Activated T-cell treated with anti-CD3 and anti-CD28 coated beads, Interleukin-2, amount 50 U/mL, for 4 hours (primary cell): ENCODE data around the gene ETS2. TPM values are rescaled to one million over a fixed set of nuclear protein-coding genes. Genes with fewer than 3 reads are reported as not detected.

Experiments used
- ATAC-seq, 2 donors: fragments of 200-7000 bp; cut with Tn5 transposase; one replicate each; pipeline ENCODE4 v1.10.0; 2021
- DNase-seq: peaks from one replicate; pipeline ENCODE4 v3.0.0-alpha.2; 2020
- H3K27me3 Mint-ChIP-seq: one replicate; pipeline ENCODE4 v1.8.0; 2021; ENCODE audit warnings: low read depth, mixed read lengths
- H3K36me3 Mint-ChIP-seq: one replicate; pipeline ENCODE4 v1.8.0; 2022; ENCODE audit warnings: mixed read lengths; ENCODE audit not compliant: insufficient read depth
- H3K4me1 Mint-ChIP-seq: one replicate; pipeline ENCODE4 v1.8.0; 2021; ENCODE audit warnings: low read depth, mixed read lengths
- H3K4me3 Mint-ChIP-seq: one replicate; pipeline ENCODE4 v1.8.0; 2021; ENCODE audit warnings: mild to moderate bottlenecking, moderate library complexity, mixed read lengths
- H3K9me3 Mint-ChIP-seq: one replicate; pipeline ENCODE4 v1.8.0; 2021; ENCODE audit warnings: mixed read lengths
- total RNA-seq, 3 donors: library from RNA; stranded (reverse); gene quantifications; one replicate each; pipeline ENCODE4 v1.2.1, GENCODE V29; 2021

The ETS2 gene
- total RNA-seq, 3 donors from 2014 or later = 44.2 to 50.4 (median 48.3) TPM

DNA sequence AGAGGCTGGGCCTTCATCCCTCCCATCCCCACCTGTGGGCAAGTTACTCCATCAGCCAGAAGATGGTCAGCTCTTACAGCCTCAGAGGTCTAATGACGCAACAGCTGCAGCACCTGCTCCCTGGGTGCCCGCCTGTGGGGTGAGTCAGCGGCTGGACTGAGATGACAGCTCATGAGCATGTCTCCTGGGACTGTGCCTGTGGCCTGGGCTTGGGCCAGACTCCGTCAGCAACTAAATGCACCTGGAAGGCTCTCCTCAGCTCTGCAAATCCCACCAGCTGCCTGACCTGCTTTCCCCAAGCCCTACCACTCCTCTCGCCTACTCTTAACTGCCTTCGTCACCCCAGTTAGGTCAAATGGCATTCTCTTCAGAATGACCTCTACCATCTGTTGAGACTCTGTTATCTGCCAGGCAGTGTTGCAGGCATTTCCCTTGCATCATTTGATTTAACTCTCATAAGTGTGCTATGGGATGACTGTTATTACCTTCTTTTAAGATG, 47.7 kb downstream of the ETS2 start:
- peaks cover 10% of the 10 kb centered on the region for H3K27me3 Mint-ChIP-seq
- H3K4me1 Mint-ChIP-seq = no peaks in the 10 kb centered on the region
- no peaks in the 10 kb centered on the region for H3K9me3 Mint-ChIP-seq
- DNase-seq (no peak), ATAC-seq (no peak)
- no peak overlapping the region for H3K4me3 Mint-ChIP-seq
- H3K36me3 Mint-ChIP-seq = no peaks in the 10 kb centered on the region

DNA sequence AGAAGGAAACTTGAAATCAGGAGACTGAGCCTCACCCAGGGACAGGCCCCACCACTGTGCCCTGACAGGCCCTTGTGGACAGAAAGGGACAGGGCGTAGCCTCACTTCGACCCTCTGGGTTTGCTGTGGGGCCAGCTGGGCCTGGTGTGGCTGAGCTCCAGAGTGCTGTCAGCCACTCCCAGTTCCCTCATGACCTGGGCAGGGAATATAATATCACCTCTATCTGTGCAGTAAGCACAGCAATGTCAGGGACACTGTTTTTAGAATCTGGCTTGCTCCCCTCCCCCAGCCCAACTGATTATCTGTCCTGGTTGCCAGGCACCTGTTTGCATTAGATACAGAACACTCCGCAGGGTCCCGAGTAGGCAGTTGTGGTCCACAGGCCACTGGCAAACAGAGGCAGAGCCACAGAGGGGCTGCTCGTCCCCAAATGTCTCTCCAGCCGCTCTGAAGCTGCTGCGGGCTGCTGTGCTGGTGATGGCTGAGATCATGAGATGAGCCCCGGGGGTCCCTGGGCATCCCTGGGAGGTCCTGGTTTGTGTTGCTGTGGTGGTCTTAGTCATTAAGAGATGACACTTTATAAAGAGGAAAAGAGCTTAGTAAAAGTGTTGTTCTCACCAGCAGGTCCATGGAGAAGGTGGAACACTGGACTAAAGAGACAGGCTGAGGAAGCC, 51.6 kb downstream of the ETS2 start:
- ATAC-seq = no peak
- Mint-ChIP-seq H3K36me3 (no peaks in the 10 kb centered on the region), H3K27me3 (peaks cover 20% of the 10 kb centered on the region), H3K4me1 (peaks cover 1% of the 10 kb centered on the region), H3K9me3 (no peaks in the 10 kb centered on the region), H3K4me3 (no peak overlapping the region)
- no peak for DNase-seq

DNA sequence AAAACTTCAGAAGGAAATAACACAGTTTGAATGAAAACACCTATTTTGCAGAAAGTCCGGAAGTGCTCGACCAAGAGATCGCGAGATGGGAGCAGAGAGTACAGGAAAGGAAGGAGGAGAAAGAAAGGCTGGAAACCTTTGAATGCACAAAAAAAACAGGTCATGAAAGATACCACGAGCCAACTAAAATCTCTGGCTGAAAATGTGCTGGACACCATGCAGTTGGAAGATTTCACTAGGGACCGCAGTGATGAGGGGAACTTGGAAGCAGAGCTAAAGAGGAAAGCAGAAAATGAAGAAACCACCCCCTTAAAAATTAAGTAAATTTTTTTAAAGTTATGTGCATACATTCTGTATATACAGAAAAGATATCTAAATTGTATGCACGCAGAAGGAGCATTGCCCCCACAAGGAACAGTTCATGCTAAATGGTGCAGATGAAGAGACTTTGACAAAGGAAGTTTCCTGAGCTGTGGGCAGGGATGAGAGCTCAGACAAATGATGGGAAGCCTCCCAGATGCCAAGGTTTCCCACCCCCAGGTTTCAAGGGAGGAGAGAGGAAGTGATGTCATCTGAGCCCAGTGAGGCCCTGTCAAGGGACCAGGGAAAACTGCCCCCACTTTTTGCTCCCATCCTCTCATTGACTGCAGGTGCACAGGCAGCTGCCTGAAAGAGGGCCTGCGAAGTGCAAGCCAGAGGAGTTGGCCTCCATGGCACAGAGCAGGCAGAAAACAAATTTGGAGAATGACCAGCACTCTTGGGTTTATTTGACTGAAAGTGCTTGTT, 52.5 kb downstream of the ETS2 start:
- Mint-ChIP-seq H3K27me3 (peaks cover 17% of the 10 kb centered on the region), H3K4me3 (no peak overlapping the region), H3K4me1 (peaks cover 4% of the 10 kb centered on the region), H3K9me3 (no peaks in the 10 kb centered on the region), H3K36me3 (no peaks in the 10 kb centered on the region)
- ATAC-seq = no peak
- DNase-seq = no peak

DNA sequence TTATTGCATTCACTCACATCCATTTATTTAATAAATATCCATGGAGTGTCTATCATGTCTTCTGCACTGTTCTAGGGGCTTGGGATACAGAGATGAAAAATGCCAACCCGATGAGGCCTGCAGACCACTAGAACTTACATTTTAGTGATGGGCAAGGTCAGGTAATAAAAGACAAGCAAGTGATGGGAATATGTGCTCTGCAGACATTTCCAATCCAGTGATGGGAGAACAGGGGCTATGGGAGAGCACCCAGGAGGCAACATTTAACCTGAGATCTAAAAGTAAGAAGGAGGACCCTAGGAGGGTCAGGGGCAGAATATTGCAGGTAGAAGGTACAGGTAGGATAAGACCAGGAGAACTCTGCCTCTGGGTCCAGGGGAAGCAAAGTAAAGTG, 53.1 kb downstream of the ETS2 start:
- Mint-ChIP-seq H3K4me1 (peaks cover 4% of the 10 kb centered on the region), H3K27me3 (peaks cover 17% of the 10 kb centered on the region), H3K9me3 (no peaks in the 10 kb centered on the region), H3K36me3 (no peaks in the 10 kb centered on the region), H3K4me3 (no peak overlapping the region)
- ATAC-seq = no peak
- DNase-seq = no peak

DNA sequence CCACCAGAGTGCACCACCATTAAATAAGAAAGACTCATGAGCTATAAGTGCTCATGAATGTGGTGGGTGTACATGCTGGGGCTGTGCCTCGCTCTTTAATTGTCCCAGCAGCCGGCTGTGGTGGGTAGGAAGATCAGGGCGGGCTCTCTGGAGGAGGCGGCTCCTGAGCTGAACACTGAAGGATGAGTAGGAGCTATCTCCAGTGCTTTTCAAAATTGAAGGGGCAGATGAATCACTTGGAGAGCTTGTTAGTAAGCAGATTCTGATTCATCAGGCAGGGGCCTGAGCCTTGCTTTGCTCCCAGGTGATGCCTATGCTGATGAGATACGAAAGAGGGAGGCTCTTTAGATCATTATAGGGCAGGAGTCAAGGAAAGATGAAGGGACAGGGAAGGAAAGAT, 54.1 kb downstream of the ETS2 start:
- ATAC-seq (peak in 1 of 2 donors; percentile 27), DNase-seq (no peak)
- peaks cover 4% of the 10 kb centered on the region for H3K4me1 Mint-ChIP-seq
- peaks cover 24% of the 10 kb centered on the region for H3K27me3 Mint-ChIP-seq
- H3K4me3 Mint-ChIP-seq = no peak overlapping the region
- H3K36me3 Mint-ChIP-seq = no peaks in the 10 kb centered on the region
- H3K9me3 Mint-ChIP-seq = no peaks in the 10 kb centered on the region

DNA sequence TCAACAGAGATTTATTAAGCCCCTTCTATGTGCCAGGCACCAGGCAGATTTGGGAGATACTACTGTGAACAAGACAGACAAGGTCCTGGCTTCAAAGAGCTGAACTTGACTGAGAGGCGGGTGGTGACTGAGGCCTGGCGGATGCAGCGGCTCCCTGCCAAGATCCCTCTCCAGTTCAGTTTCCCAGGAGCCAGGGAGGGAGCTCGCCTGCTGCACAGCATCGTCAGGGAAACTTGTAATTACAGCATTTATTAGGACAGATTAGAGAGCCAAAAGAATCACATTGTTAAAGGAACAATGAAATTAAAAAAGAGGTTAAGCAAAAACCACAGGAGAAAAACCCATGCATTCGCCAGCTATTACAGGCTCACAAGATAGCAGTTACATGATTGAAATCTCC, 55.3 kb downstream of the ETS2 start:
- DNase-seq (no peak), ATAC-seq (no peak)
- Mint-ChIP-seq H3K4me1 (peaks cover 4% of the 10 kb centered on the region), H3K36me3 (no peaks in the 10 kb centered on the region), H3K9me3 (no peaks in the 10 kb centered on the region), H3K4me3 (no peak overlapping the region), H3K27me3 (peaks cover 27% of the 10 kb centered on the region)

DNA sequence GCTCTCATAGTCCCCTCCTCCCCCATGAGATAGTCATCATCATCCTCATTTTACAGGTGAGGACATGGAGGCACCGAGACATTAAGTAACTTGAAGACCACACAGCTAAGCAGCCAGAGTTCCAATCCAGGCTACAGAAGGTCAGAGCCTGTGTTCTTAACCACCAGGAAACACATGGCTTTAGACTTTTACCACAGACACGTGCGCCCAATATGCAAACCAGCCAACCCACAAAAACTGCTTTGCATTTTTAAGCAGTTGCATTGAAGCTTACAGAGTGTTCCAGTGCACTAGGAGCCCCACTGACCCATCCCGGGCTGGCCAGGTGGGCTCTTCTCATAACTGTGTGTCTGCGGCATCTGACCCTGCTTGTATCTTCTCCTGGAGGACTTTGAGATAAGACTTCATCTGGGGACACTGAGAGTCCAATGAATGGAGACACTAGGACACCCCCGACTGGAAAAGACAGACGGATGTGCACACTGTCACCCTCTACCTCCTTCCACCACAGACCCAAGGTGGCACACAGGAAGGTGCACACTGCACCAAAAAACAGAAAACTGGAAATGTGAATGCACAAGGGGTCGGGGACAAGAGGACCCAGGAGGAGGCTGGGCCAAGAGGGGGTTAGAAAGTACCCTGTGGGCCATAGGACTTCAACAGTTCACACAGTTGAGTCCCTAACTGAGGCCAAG, 56.4 kb downstream of the ETS2 start:
- DNase-seq = no peak
- Mint-ChIP-seq H3K4me3 (no peak overlapping the region), H3K4me1 (peaks cover 4% of the 10 kb centered on the region), H3K9me3 (no peaks in the 10 kb centered on the region), H3K36me3 (no peaks in the 10 kb centered on the region), H3K27me3 (peaks cover 30% of the 10 kb centered on the region)
- ATAC-seq = no peak

DNA sequence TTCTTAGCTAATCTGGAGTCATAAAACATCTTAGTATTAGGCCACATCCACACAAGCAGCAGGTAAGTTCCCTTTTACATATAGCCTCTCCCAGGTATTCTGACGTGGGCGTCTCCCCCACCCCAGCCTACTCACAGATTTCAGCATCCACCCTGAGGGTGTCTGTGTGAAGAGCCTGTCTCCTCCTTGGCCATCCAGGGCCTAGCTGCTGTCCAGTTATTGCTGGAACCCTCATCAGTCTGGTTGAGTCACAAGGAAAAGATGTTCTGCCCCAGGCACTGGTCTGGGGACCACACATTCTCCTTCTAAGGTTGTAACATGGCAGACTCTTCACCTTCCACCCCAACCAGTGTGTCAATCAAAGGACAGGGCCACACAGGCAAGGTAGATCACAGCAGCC, 57.6 kb downstream of the ETS2 start:
- Mint-ChIP-seq H3K4me3 (no peak overlapping the region), H3K36me3 (no peaks in the 10 kb centered on the region), H3K27me3 (peaks cover 30% of the 10 kb centered on the region), H3K4me1 (peaks cover 4% of the 10 kb centered on the region), H3K9me3 (no peaks in the 10 kb centered on the region)
- DNase-seq (no peak), ATAC-seq (no peak)

DNA sequence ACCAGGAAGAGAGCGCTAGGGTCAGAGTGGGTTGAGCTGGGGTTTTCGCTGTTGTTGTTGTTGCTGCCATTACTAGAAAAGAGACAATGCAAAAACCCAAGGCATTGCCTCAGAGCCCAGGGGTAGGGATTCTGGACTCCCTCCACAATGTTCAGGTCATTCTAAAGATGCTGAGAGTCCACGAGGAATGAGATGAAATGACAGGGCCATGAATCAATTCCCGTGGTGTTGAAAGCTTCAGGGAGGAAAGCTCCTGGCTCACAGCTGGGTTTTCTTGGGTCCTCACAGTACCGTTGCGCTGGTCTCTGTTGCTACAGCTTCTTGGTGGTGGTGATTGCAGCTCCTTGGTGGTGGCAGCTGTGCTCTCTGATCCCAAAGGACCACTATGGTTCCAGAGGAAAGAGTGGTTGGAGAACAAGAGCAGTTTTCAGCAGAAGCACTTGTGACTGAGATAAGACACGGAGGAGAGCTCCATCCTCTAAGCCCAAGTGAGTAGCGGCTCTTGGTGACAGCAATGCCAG, 58.2 kb downstream of the ETS2 start:
- no peak for ATAC-seq
- DNase-seq = no peak
- Mint-ChIP-seq H3K4me1 (peaks cover 4% of the 10 kb centered on the region), H3K36me3 (no peaks in the 10 kb centered on the region), H3K27me3 (peaks cover 28% of the 10 kb centered on the region), H3K4me3 (no peak overlapping the region), H3K9me3 (no peaks in the 10 kb centered on the region)

DNA sequence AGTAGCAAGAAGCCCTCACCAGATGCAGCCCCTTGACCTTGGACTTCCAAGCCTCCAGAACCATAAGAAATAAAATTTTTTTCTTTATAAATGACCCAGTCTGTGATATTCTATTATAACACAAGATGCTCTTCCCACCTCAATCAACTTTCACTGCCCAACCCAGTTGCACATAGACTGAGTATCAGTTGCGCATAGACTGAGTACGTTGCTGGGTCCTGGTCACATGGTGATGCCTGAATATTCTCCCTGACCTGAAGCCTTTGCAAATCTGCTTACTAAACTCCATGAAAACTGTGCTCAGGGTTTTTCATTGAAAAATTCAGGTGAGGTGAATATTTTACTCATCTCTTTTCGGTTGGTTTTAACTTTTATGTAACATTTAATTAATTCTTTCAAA, 59.2 kb downstream of the ETS2 start:
- ATAC-seq (no peak), DNase-seq (no peak)
- Mint-ChIP-seq H3K27me3 (peaks cover 26% of the 10 kb centered on the region), H3K9me3 (no peaks in the 10 kb centered on the region), H3K4me3 (no peak overlapping the region), H3K36me3 (no peaks in the 10 kb centered on the region), H3K4me1 (peaks cover 4% of the 10 kb centered on the region)

DNA sequence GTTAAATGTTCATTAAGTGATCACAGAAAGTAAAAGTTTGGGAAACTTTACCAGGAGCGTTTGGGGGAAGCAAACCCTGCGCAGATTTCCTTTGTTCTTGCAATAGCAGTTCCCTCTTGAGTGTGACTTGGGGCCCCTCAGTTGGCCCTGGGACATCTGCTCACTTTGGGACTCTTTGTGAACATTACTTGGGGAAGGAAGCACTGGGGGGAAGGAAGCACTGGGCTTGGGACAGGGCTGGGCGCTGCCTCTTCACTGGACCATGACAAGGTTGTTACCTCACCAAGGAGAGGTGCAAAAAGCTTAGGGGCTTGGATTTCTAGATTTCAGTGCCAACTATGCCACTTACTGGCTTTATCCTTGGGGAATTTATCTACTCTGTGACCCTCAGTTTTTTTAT, 63.5 kb downstream of the ETS2 start:
- no peak for ATAC-seq

DNA sequence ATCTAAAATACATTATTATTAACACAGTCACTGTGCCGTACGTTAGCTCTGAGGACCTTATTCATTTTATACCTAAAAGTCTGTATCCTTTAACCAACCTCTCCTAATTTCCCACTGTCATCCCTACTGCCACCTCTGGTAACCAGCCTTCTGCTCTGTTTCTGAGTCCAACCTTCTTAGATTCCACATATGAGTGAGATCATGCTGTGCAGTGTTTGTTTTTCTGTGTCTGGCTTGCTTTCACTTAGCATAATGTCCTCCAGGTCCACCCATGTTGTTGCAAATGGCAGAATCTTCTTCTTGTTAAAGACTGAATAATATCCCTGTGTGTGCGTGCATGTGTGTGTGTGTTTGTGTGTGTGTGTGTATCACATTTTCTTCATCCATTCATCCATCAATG, 64.2 kb downstream of the ETS2 start:
- Mint-ChIP-seq H3K4me3 (no peak overlapping the region), H3K4me1 (no peaks in the 10 kb centered on the region), H3K27me3 (peaks cover 15% of the 10 kb centered on the region), H3K9me3 (no peaks in the 10 kb centered on the region), H3K36me3 (no peaks in the 10 kb centered on the region)
- no peak for ATAC-seq
- no peak for DNase-seq

More for the DNA sequence above, 63.5 kb downstream of the ETS2 start:
- Mint-ChIP-seq H3K27me3 (peaks cover 22% of the 10 kb centered on the region), H3K4me3 (no peak overlapping the region), H3K36me3 (no peaks in the 10 kb centered on the region), H3K4me1 (no peaks in the 10 kb centered on the region), H3K9me3 (no peaks in the 10 kb centered on the region)
- DNase-seq = no peak
